ENCODE results near the gene SORT1. TPM values are rescaled to one million over a fixed set of nuclear protein-coding genes. Genes with fewer than 3 reads are reported as not detected.
A peak's percentile ranks its signal among the peaks of the same experiment; 100 is the strongest.

Gene SORT1
- total and polyA plus RNA-seq, 2 experiments from 2014 or later, result 25.0 to 27.6 TPM

GRCh38 chr1:109279615-109280278, 118.0 kb downstream of the SORT1 start:
- Histone ChIP-seq H3K27ac (no peak overlapping the region), H3K4me1 (ENCODE audit: low read depth) (peaks cover 12% of the 10 kb centered on the region), H3K36me3 (no peaks in the 10 kb centered on the region), H3K27me3 (no peaks in the 10 kb centered on the region), H3K9me3 (ENCODE audit: low read depth) (no peaks in the 10 kb centered on the region), H3K4me3 (no peak overlapping the region)
- TF ChIP-seq CTCF (IDR thresholded peaks at IDR 0.05; ENCODE audit: low read depth, low read length), result no peak
- DNase-seq (ENCODE audit: low read depth in 1 of 2, low spot score in 1 of 2), result peak in 1 of 2 donors; percentile 40

- H3K27me3 ChIP-seq, result no peaks in the 10 kb centered on the region
- no peak overlapping the region for H3K27ac ChIP-seq
- H3K36me3 ChIP-seq, result no peaks in the 10 kb centered on the region
- peak; percentile 75 to 78 for DNase-seq (ENCODE audit: low read depth in 1 of 2, low spot score in 1 of 2)
- H3K9me3 ChIP-seq (ENCODE audit: low read depth), result no peaks in the 10 kb centered on the region
- TF ChIP-seq CTCF (IDR thresholded peaks at IDR 0.05; ENCODE audit: low read depth, low read length), result peak; percentile 94
- peaks cover 8% of the 10 kb centered on the region for H3K4me1 ChIP-seq (ENCODE audit: low read depth)
- H3K4me3 ChIP-seq, result no peak overlapping the region
Observed at GRCh38 chr1:109277434-109278204, 120.1 kb downstream of the SORT1 start.

- Histone ChIP-seq H3K27me3 (no peaks in the 10 kb centered on the region), H3K4me3 (no peak overlapping the region), H3K36me3 (no peaks in the 10 kb centered on the region), H3K9me3 (ENCODE audit: low read depth) (no peaks in the 10 kb centered on the region), H3K4me1 (ENCODE audit: low read depth) (peaks cover 8% of the 10 kb centered on the region), H3K27ac (no peak overlapping the region)
- no peak for TF ChIP-seq CTCF (IDR thresholded peaks at IDR 0.05; ENCODE audit: low read depth, low read length)
- no peak for DNase-seq (ENCODE audit: low read depth in 1 of 2, low spot score in 1 of 2)
Observed at GRCh38 chr1:109275706-109276345, 121.9 kb downstream of the SORT1 start.

GRCh38 chr1:109274533-109275476, 122.9 kb downstream of the SORT1 start:
- no peaks in the 10 kb centered on the region for H3K9me3 ChIP-seq (ENCODE audit: low read depth)
- no peak for TF ChIP-seq CTCF (IDR thresholded peaks at IDR 0.05; ENCODE audit: low read depth, low read length)
- peaks cover 8% of the 10 kb centered on the region for H3K4me1 ChIP-seq (ENCODE audit: low read depth)
- DNase-seq (ENCODE audit: low read depth in 1 of 2, low spot score in 1 of 2), result no peak
- no peaks in the 10 kb centered on the region for H3K27me3 ChIP-seq
- H3K27ac ChIP-seq, result no peak overlapping the region
- no peaks in the 10 kb centered on the region for H3K36me3 ChIP-seq
- H3K4me3 ChIP-seq, result no peak overlapping the region
